SK-N-SH (cell line): ENCODE results near the gene HSPBAP1.

Experiments used
- EZH2phosphoT487 ChIP-seq: fragments of 200-600 bp; sonication (generic); IDR thresholded peaks from 2 replicates; pipeline ENCODE4 v1.6.1; 2017; ENCODE audit warnings: low read depth, mixed run types, mild to moderate bottlenecking, antibody characterized with exemption, moderate library complexity, borderline replicate concordance
- POLR2AphosphoS5 ChIP-seq: IDR thresholded peaks from 2 replicates; pipeline ENCODE4 v1.6.1; 2012; ENCODE audit warnings: low read depth, low read length
- SIN3A ChIP-seq: IDR thresholded peaks from 2 replicates; pipeline ENCODE4 v1.6.1; 2012; ENCODE audit warnings: low read depth, mild to moderate bottlenecking, low read length, moderate library complexity, borderline replicate concordance
- TF ChIP-seq, protein P1 (sequence below): fragments of 200-600 bp; sonication (generic); IDR thresholded peaks from 2 replicates; pipeline ENCODE4 v1.6.1; 2017; ENCODE audit warnings: antibody characterized with exemption, mild to moderate bottlenecking, moderate library complexity

- TF ChIP-seq POLR2AphosphoS5 (no peak), EZH2phosphoT487 (no peak), SIN3A (no peak)
- TF ChIP-seq, protein P1, sequence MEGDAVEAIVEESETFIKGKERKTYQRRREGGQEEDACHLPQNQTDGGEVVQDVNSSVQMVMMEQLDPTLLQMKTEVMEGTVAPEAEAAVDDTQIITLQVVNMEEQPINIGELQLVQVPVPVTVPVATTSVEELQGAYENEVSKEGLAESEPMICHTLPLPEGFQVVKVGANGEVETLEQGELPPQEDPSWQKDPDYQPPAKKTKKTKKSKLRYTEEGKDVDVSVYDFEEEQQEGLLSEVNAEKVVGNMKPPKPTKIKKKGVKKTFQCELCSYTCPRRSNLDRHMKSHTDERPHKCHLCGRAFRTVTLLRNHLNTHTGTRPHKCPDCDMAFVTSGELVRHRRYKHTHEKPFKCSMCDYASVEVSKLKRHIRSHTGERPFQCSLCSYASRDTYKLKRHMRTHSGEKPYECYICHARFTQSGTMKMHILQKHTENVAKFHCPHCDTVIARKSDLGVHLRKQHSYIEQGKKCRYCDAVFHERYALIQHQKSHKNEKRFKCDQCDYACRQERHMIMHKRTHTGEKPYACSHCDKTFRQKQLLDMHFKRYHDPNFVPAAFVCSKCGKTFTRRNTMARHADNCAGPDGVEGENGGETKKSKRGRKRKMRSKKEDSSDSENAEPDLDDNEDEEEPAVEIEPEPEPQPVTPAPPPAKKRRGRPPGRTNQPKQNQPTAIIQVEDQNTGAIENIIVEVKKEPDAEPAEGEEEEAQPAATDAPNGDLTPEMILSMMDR = no peak
Observed at GRCh38 chr3:122727294-122727693, 66.3 kb downstream of the HSPBAP1 start.
